GM12878 (cell line): Measurements from ENCODE around the gene THSD8. TPM values are rescaled to one million over a fixed set of nuclear protein-coding genes. Genes with fewer than 3 reads are reported as not detected.

Experiments
- BCL3 ChIP-seq: IDR thresholded peaks from 2 replicates; pipeline ENCODE4 v1.6.1; 2011; ENCODE audit warnings: borderline replicate concordance, low read depth, mild to moderate bottlenecking, moderate library complexity, low read length; ENCODE audit not compliant: insufficient read depth, poor library complexity, severe bottlenecking
- BCLAF1 ChIP-seq: fragments of 450-650 bp; IDR thresholded peaks from 2 replicates; pipeline ENCODE4 v1.6.1; 2017; ENCODE audit warnings: antibody characterized with exemption, mild to moderate bottlenecking, moderate library complexity
- BRCA1 ChIP-seq: IDR thresholded peaks from 2 replicates; pipeline ENCODE4 v1.6.1; 2011; ENCODE audit warnings: low read depth, low read length, improper control_type of control experiment
- CHD4 ChIP-seq: fragments of 200-600 bp; sonication (generic); IDR thresholded peaks from 2 replicates; pipeline ENCODE4 v1.6.1; 2016; ENCODE audit warnings: mild to moderate bottlenecking
- IRF5 ChIP-seq: fragments of 450-650 bp; IDR thresholded peaks from 2 replicates; pipeline ENCODE4 v1.6.1; 2017; ENCODE audit warnings: borderline replicate concordance
- JUNB ChIP-seq: IDR thresholded peaks from 2 replicates; pipeline ENCODE4 v1.6.1; 2016; ENCODE audit warnings: antibody characterized with exemption, mild to moderate bottlenecking
- MTA2 ChIP-seq: fragments of 450-650 bp; IDR thresholded peaks from 2 replicates; pipeline ENCODE4 v1.6.1; 2016; ENCODE audit warnings: low read depth, mild to moderate bottlenecking, moderate library complexity
- MTA3 ChIP-seq: IDR thresholded peaks from 2 replicates; pipeline ENCODE4 v1.6.1; 2012; ENCODE audit warnings: low read length, inconsistent platforms, borderline replicate concordance
- MYC ChIP-seq: IDR thresholded peaks from 2 replicates; pipeline ENCODE4 v1.6.1; 2011; ENCODE audit warnings: mild to moderate bottlenecking, low read length, moderate library complexity, inconsistent platforms; ENCODE audit not compliant: insufficient read depth, insufficient replicate concordance, insufficient read length, severe bottlenecking
- NFYA ChIP-seq: IDR thresholded peaks from 2 replicates; pipeline ENCODE4 v1.6.1; 2011; ENCODE audit warnings: low read depth, mild to moderate bottlenecking, low read length, improper control_type of control experiment, borderline replicate concordance
- NFYB ChIP-seq: IDR thresholded peaks from 2 replicates; pipeline ENCODE4 v1.6.1; 2011; ENCODE audit warnings: low read depth, mild to moderate bottlenecking, low read length, improper control_type of control experiment, moderate library complexity; ENCODE audit not compliant: insufficient read depth
- NR2F1 ChIP-seq: fragments of 450-650 bp; conservative IDR thresholded peaks from 2 replicates; pipeline ENCODE4 v1.6.1; 2017; ENCODE audit warnings: mild to moderate bottlenecking
- PAX8 ChIP-seq: fragments of 450-650 bp; IDR thresholded peaks from 2 replicates; pipeline ENCODE4 v1.6.1; 2017; ENCODE audit warnings: mild to moderate bottlenecking, moderate library complexity
- PKNOX1 ChIP-seq: fragments of 450-650 bp; IDR thresholded peaks from 2 replicates; pipeline ENCODE4 v1.6.1; 2016; ENCODE audit warnings: mild to moderate bottlenecking
- POLR2A ChIP-seq: IDR thresholded peaks from 2 replicates; pipeline ENCODE4 v1.6.1; 2011; ENCODE audit warnings: low read depth, mild to moderate bottlenecking, low read length
- RELA ChIP-seq: fragments of 450-650 bp; IDR thresholded peaks from 2 replicates; pipeline ENCODE4 v1.8.0; 2014; ENCODE audit warnings: borderline replicate concordance; ENCODE audit not compliant: partially characterized antibody
- RUNX3 ChIP-seq: IDR thresholded peaks from 2 replicates; pipeline ENCODE4 v1.6.1; 2012; ENCODE audit warnings: low read length, inconsistent platforms
- SKIL ChIP-seq: fragments of 450-650 bp; IDR thresholded peaks from 2 replicates; pipeline ENCODE4 v1.6.1; 2017; ENCODE audit warnings: mild to moderate bottlenecking, low read depth, inconsistent platforms; ENCODE audit not compliant: poor library complexity, severe bottlenecking
- SMAD5 ChIP-seq: IDR thresholded peaks from 2 replicates; pipeline ENCODE4 v1.6.1; 2016; ENCODE audit warnings: antibody characterized with exemption, low read depth
- ZBED1 ChIP-seq: IDR thresholded peaks from 2 replicates; pipeline ENCODE4 v1.6.1; 2016; ENCODE audit warnings: borderline replicate concordance
- ZNF384 ChIP-seq: IDR thresholded peaks from 2 replicates; pipeline ENCODE4 v1.6.1; 2012; ENCODE audit warnings: low read depth, mild to moderate bottlenecking, low read length, improper control_type of control experiment, borderline replicate concordance
- polyA plus RNA-seq, 11 experiments: library from polyadenylated mRNA; depleted of rRNA in 4 of 11; unstranded in 6 of 11; stranded (reverse) in 5 of 11; fragments of >200 nt; fragmentation: Nextera tagmentation in 4 of 11; fragmentation: Illumina TruSeq in 1 of 11; extraction: Ambion mirVana in 4 of 11; extraction: Trizol in 1 of 11; gene quantifications; 1 replicate in 1 of 11; 2 replicates in 10 of 11; pipeline versions ENCODE4 v1.2.1 to v1.2.3, GENCODE V29; 2011 to 2016; ENCODE audit warnings: inconsistent platforms in 2 of 11, missing spikeins in 2 of 11, low read depth in 1 of 11
- total RNA-seq, 4 experiments: library from RNA; depleted of rRNA in 3 of 4; stranded (reverse); fragments of >200 nt in 3 of 4; fragmentation: Illumina TruSeq in 1 of 4; extraction: Trizol in 1 of 4; gene quantifications; 2 replicates each; pipeline versions ENCODE4 v1.2.1 to v1.2.3, GENCODE V29; 2013 to 2021

THSD8 gene
- total and polyA plus RNA-seq, 10 of the 15 experiments (the other 5 are each of a cell fraction or from before 2014, with no cell fraction given), result 0.24 to 32.3 (median 21.3) TPM; not detected in 2

- TF ChIP-seq SKIL, result no peak
- no peak for TF ChIP-seq CHD4
- no peak for TF ChIP-seq MTA3
- no peak for TF ChIP-seq PAX8
- no peak for TF ChIP-seq SMAD5
- TF ChIP-seq PKNOX1, result peak; percentile 52; the same call in 1 of the 2 replicates
- no peak for TF ChIP-seq RUNX3
- TF ChIP-seq BCLAF1, result peak; percentile 92
- no peak for TF ChIP-seq NFYA
- no peak for TF ChIP-seq POLR2A
- TF ChIP-seq IRF5, result no peak
- TF ChIP-seq NR2F1, result peak; percentile 53; the same call in 1 of the 2 replicates
- peak; percentile 83 for TF ChIP-seq RELA
- TF ChIP-seq BCL3, result no peak
- no peak for TF ChIP-seq JUNB
- peak; percentile 38; the same call in 1 of the 2 replicates for TF ChIP-seq BRCA1
- no peak; the same call in 1 of the 2 replicates for TF ChIP-seq MTA2
- no peak for TF ChIP-seq ZBED1
- TF ChIP-seq NFYB, result no peak
- TF ChIP-seq ZNF384, result 0 out of 2 replicates have a peak, but pooled peaks have one; percentile 18
- no peak for TF ChIP-seq MYC
Observed at GRCh38 chr19:12789904-12790619, 11.8 kb upstream of the THSD8 start (continued).
